ENCODE results near the gene CARD6. TPM values are rescaled to one million over a fixed set of nuclear protein-coding genes. Genes with fewer than 3 reads are reported as not detected.

Gene CARD6
- total and polyA plus RNA-seq, 12 donors: 2.7 to 9.1 (median 5.2) TPM

DNA sequence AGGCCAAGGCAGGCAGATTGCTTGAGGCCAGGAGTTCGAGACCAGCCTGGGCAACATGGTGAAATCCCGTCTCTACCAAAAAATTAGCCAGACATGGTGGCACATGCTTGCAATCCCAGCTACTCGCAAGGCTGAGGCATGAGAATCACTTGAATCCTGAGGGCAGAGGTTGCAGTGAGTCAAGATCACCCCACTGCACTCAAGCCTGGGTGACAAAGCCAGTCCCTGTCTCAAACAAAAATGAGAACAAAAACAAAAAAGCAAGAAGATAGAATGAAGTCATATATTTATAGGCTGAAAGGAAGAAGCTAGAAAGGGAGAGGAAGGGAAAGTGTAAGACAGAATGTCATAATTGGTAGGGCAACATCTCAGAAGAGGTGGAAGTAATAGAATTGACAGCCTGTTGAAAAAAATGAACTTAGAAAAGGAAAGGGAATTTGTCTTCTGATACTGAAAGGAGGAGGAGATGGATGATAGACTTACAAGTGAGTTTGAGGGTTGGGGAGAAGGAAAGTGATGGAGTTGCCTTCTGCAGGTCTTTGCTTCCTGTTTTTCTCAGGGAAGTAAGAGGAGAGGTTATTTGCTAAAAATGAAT is 32.2 kb downstream of the CARD6 start:
- no peak overlapping the region for H3K4me3 ChIP-seq
- intact Hi-C loops (cut with DNase I): loop anchor here in 6 of 10 donors (10.0 kb wide), 4 partner anchors 119 to 1299 kb away; partner anchors contain the start of gene TTC33 (in 1 of the 6)
- TF ChIP-seq, protein P1, sequence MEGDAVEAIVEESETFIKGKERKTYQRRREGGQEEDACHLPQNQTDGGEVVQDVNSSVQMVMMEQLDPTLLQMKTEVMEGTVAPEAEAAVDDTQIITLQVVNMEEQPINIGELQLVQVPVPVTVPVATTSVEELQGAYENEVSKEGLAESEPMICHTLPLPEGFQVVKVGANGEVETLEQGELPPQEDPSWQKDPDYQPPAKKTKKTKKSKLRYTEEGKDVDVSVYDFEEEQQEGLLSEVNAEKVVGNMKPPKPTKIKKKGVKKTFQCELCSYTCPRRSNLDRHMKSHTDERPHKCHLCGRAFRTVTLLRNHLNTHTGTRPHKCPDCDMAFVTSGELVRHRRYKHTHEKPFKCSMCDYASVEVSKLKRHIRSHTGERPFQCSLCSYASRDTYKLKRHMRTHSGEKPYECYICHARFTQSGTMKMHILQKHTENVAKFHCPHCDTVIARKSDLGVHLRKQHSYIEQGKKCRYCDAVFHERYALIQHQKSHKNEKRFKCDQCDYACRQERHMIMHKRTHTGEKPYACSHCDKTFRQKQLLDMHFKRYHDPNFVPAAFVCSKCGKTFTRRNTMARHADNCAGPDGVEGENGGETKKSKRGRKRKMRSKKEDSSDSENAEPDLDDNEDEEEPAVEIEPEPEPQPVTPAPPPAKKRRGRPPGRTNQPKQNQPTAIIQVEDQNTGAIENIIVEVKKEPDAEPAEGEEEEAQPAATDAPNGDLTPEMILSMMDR (IDR thresholded peaks at IDR 0.05): no peak
- WGBS, 2 donors: 83 to 95% methylated on average over 3 of the region's 3 CpGs
- no peaks in the 10 kb centered on the region for H3K36me3 ChIP-seq
- no peak overlapping the region for H3K27ac ChIP-seq
- no peaks in the 10 kb centered on the region for H3K27me3 ChIP-seq
- ATAC-seq (no peak), DNase-seq (no peak)
- H3K4me1 ChIP-seq: no peaks in the 10 kb centered on the region
- H3K9me3 ChIP-seq: peaks cover 0 to 6% (median 0%) of the 10 kb centered on the region in 11 donors

DNA sequence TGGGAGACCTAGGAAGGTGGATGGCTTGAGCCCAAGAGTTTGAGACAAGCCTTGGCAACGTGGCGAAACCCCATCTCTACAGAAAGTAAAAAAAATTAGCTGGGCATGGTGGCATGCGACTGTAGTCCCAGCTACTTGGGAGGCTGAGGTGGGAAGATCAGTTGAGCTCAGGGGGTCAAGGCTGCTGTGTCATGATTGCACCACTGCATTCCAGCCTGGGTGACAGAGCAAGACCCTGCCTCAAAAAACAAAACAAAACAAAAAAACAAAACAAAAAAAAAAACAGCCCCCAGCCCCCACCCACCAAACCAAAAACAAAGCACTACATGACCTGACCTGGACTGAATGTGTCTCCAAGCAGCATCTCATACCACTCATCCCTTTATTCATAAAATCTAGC is 34.8 kb downstream of the CARD6 start:
- TF ChIP-seq, protein P1 (IDR thresholded peaks at IDR 0.05): no peak
- H3K27me3 ChIP-seq: no peaks in the 10 kb centered on the region
- ATAC-seq: no peak
- DNase-seq: no peak
- peaks cover 0 to 6% (median 0%) of the 10 kb centered on the region in 11 donors for H3K9me3 ChIP-seq
- H3K4me1 ChIP-seq: peaks cover 0 to 3% (median 0%) of the 10 kb centered on the region in 9 donors
- no peak overlapping the region for H3K4me3 ChIP-seq
- WGBS, 2 donors: 77% methylated on average over 3 of the region's 3 CpGs
- H3K27ac ChIP-seq: no peak overlapping the region
- intact Hi-C loops (cut with DNase I): loop anchor here in 9 of 10 donors (5.0 to 10.0 kb wide), 9 partner anchors 34 to 1301 kb away; partner anchors contain the start of genes TTC33 (in 5 of the 9) and CARD6 (in 2 of the 9)
- no peaks in the 10 kb centered on the region for H3K36me3 ChIP-seq

GRCh38 chr5:40877371-40877988 is 36.3 kb downstream of the CARD6 start:
- no peaks in the 10 kb centered on the region for H3K27me3 ChIP-seq
- H3K4me3 ChIP-seq: no peak overlapping the region
- no peak for DNase-seq
- no peak for ATAC-seq
- H3K36me3 ChIP-seq: no peaks in the 10 kb centered on the region
- H3K4me1 ChIP-seq: peaks cover 0 to 3% (median 0%) of the 10 kb centered on the region in 9 donors
- intact Hi-C loops (cut with DNase I): loop anchor here in 9 of 10 donors (5.0 to 10.0 kb wide), 9 partner anchors 35 to 1303 kb away; partner anchors contain the start of genes TTC33 (in 5 of the 9) and CARD6 (in 2 of the 9)
- 94 to 96% methylated on average over 6 of the region's 6 CpGs for WGBS, 2 donors
- H3K9me3 ChIP-seq: peaks cover 0 to 6% (median 0%) of the 10 kb centered on the region in 11 donors
- TF ChIP-seq, protein P1 (IDR thresholded peaks at IDR 0.05): no peak
- no peak overlapping the region for H3K27ac ChIP-seq

DNA sequence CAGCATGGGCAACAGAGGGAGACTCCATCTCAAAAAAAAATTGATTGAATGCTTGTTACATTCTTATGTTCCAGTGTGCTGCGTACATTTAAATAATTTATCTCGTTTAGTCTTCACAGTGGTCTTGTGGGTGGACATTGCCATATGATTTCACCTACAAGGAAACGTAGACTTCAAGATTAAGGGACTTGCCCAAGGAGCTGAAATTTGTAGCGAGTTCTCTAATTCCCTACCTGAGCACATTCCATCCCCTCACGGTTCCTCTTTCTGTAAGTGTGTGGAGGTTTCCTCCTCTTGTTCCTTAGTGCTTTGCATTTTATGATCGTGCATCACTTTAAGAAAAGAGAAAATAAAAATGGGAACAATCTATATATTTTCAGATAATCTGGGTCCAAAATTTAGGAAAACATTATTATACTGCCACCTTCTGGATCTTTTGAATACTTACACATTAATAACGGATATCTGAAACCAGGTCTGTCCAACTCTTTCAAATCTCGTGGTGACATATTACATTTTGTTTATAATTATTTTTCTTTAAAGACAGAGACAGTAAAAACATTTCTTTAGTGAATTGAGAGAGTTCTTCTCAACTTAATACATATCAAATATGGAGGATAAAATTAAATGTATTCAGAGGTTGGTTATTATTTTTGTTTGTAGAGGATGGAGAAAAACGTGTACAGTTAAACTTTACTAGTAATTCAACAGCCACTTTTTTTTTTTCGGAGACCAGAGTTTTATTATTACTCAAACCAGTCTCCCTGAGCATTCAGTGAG is 38.2 kb downstream of the CARD6 start:
- no peak for DNase-seq
- H3K9me3 ChIP-seq: peaks cover 0 to 6% (median 0%) of the 10 kb centered on the region in 11 donors
- H3K4me3 ChIP-seq: no peak overlapping the region
- no peak overlapping the region for H3K27ac ChIP-seq
- intact Hi-C loops (cut with DNase I): loop anchor here in 9 of 10 donors (1.0 to 10.0 kb wide), 11 partner anchors 37 to 1305 kb away; partner anchors contain the start of genes TTC33 (in 8 of the 9) and CARD6 (in 2 of the 9)
- no peaks in the 10 kb centered on the region for H3K36me3 ChIP-seq
- H3K4me1 ChIP-seq: peaks cover 0 to 3% (median 0%) of the 10 kb centered on the region in 9 donors
- TF ChIP-seq, protein P1 (IDR thresholded peaks at IDR 0.05): peak; percentile 26 to 75 (median 66)
- no peaks in the 10 kb centered on the region for H3K27me3 ChIP-seq
- ATAC-seq: peak in 1 of 8 donors; percentile 33
- 36% methylated on average over 10 of the region's 10 CpGs for WGBS, 2 donors
